HCT116 (cell line): ENCODE measurements around the gene AMZ2. TPM values are rescaled to one million over a fixed set of nuclear protein-coding genes. Genes with fewer than 3 reads are reported as not detected.
A peak's percentile ranks its signal among the peaks of the same experiment; 100 is the strongest.

Source experiments
- ATAC-seq: fragments of 200-7000 bp; cut with Tn5 transposase; 2 replicates; pipeline ENCODE4 v1.9.1; 2020; ENCODE audit warnings: mild to moderate bottlenecking, moderate library complexity
- BruUV-seq: library from RNA; stranded (reverse); fragments of 400-500 nt; replicated peaks from 2 replicates; lab custom pipeline; 2021; lab: Mats Ljungman, UMichigan
- CTCF ChIA-PET: fragments of 300-600 bp; sonication (Branson Sonifier 250); formaldehyde crosslinking; loops from one replicate; lab custom pipeline; 2021; ENCODE audit warnings: antibody characterized with exemption; lab: Charles Lee
- POLR2A ChIA-PET: fragments of 300-600, 350-600 bp; sonication (Branson Sonifier 250); formaldehyde crosslinking; loops from one replicate; lab custom pipeline; 2021; ENCODE audit warnings: antibody characterized with exemption; lab: Charles Lee
- RAD21 ChIA-PET, 2 experiments: fragments of 300-600 bp; sonication (Branson Sonifier 250); formaldehyde crosslinking; loops; one replicate each; lab custom pipeline; 2023; ENCODE audit warnings: low total read pairs in 2 of 2; ENCODE audit not compliant: uncharacterized antibody in 2 of 2, unreplicated experiment in 2 of 2, low non-redundant PET in 1 of 2; lab: Charles Lee
- DNase-seq: peaks from one replicate; pipeline ENCODE4 v3.0.0-alpha.2; 2010; ENCODE audit warnings: low read depth, low spot score
- H2AFZ ChIP-seq: fragments of 200-600 bp; shearing (Covaris generic), sonication (generic); 2 replicates; pipeline ENCODE4 v1.6.1; 2017; ENCODE audit warnings: low read depth, mixed run types, mixed read lengths, antibody characterized with exemption, low read length; ENCODE audit not compliant: poor library complexity, severe bottlenecking
- H3K27ac ChIP-seq: 2 replicates; pipeline ENCODE4 v1.5.1; 2012; ENCODE audit warnings: low read depth, low read length
- H3K27me3 ChIP-seq: fragments of 200-600 bp; sonication (generic); 2 replicates; pipeline ENCODE4 v1.6.1; 2016; ENCODE audit warnings: mixed run types, low read length, mixed read lengths; ENCODE audit not compliant: insufficient read depth
- H3K36me3 ChIP-seq, 2 experiments: fragments of 200-500 bp in 1 of 2; fragments of 200-600 bp in 1 of 2; sonication (Bioruptor generic) in 1 of 2; sonication (generic) in 1 of 2; 2 replicates each; pipeline versions ENCODE4 v1.5.1 to v1.6.1; 2014 to 2016; ENCODE audit warnings: low read length in 2 of 2, inconsistent platforms in 1 of 2, mixed read lengths in 1 of 2, mixed run types in 1 of 2; ENCODE audit not compliant: insufficient read depth in 2 of 2, control insufficient read depth in 1 of 2
- H3K4me1 ChIP-seq, 2 experiments: fragments of 200-600 bp in 1 of 2; sonication (generic) in 1 of 2; 2 replicates each; pipeline versions ENCODE4 v1.5.1 to v1.6.1; 2012 to 2017; ENCODE audit warnings: low read length in 2 of 2, inconsistent platforms in 1 of 2, mild to moderate bottlenecking in 1 of 2, mixed read lengths in 1 of 2, mixed run types in 1 of 2, moderate library complexity in 1 of 2; ENCODE audit not compliant: insufficient read depth in 2 of 2, control insufficient read depth in 1 of 2
- H3K4me2 ChIP-seq: fragments of 200-600 bp; sonication (generic); 2 replicates; pipeline ENCODE4 v1.6.1; 2017; ENCODE audit warnings: mixed run types, low read length, mixed read lengths
- H3K4me3 ChIP-seq, 2 experiments: fragments of 200-600 bp in 1 of 2; sonication (generic) in 1 of 2; replicated peaks in 1 of 2; 2 replicates each; pipeline ENCODE4 v1.5.1; 2011 to 2016; ENCODE audit warnings: low read length in 2 of 2, control low read depth in 1 of 2, low read depth in 1 of 2, mild to moderate bottlenecking in 1 of 2, mixed read lengths in 1 of 2, mixed run types in 1 of 2
- H3K79me2 ChIP-seq: fragments of 200-600 bp; sonication (generic); 2 replicates; pipeline ENCODE4 v1.6.1; 2017; ENCODE audit warnings: mild to moderate bottlenecking, mixed run types, low read length, moderate library complexity, mixed read lengths; ENCODE audit not compliant: insufficient read depth
- H3K9ac ChIP-seq: fragments of 200-600 bp; sonication (generic); 2 replicates; pipeline ENCODE4 v1.6.1; 2016; ENCODE audit warnings: low read length, mixed read lengths
- H3K9me2 ChIP-seq: fragments of 200-600 bp; sonication (generic), shearing (Covaris generic); 2 replicates; pipeline ENCODE4 v1.6.1; 2017; ENCODE audit warnings: mixed run types, mild to moderate bottlenecking, moderate library complexity; ENCODE audit not compliant: insufficient read depth
- H3K9me3 ChIP-seq, 2 experiments: fragments of 200-500 bp in 1 of 2; fragments of 200-600 bp in 1 of 2; sonication (Bioruptor generic) in 1 of 2; sonication (generic) in 1 of 2; 2 replicates each; pipeline ENCODE4 v1.6.1; 2014 to 2017; ENCODE audit warnings: low read length in 2 of 2, mixed read lengths in 2 of 2, inconsistent platforms in 1 of 2, low read depth in 1 of 2, mild to moderate bottlenecking in 1 of 2, mixed run types in 1 of 2, moderate library complexity in 1 of 2; ENCODE audit not compliant: control insufficient read depth in 1 of 2, insufficient read depth in 1 of 2
- H4K20me1 ChIP-seq: fragments of 200-600 bp; sonication (generic), shearing (Covaris generic); 2 replicates; pipeline ENCODE4 v1.6.1; 2017; ENCODE audit warnings: mixed run types, mild to moderate bottlenecking, moderate library complexity; ENCODE audit not compliant: insufficient read depth
- ATF3 ChIP-seq: IDR thresholded peaks from 2 replicates; pipeline ENCODE4 v1.6.1; 2012
- EGR1 ChIP-seq: IDR thresholded peaks from 2 replicates; pipeline ENCODE4 v1.6.1; 2012; ENCODE audit warnings: low read depth
- EZH2phosphoT487 ChIP-seq: fragments of 200-600 bp; IDR thresholded peaks from 2 replicates; pipeline ENCODE4 v1.6.1; 2018; ENCODE audit warnings: antibody characterized with exemption, borderline replicate concordance
- MAX ChIP-seq: IDR thresholded peaks from 2 replicates; pipeline ENCODE4 v1.6.1; 2012
- POLR2AphosphoS5 ChIP-seq: IDR thresholded peaks from 2 replicates; pipeline ENCODE4 v1.6.1; 2011; ENCODE audit warnings: mild to moderate bottlenecking, low read depth, low read length, moderate library complexity
- SRF ChIP-seq: IDR thresholded peaks from 2 replicates; pipeline ENCODE4 v1.6.1; 2012; ENCODE audit warnings: low read depth
- YY1 ChIP-seq: IDR thresholded peaks from 2 replicates; pipeline ENCODE4 v1.6.1; 2011; ENCODE audit warnings: low read length, low read depth, moderate library complexity, mild to moderate bottlenecking; ENCODE audit not compliant: insufficient replicate concordance; ENCODE audit errors: extremely low read depth
- ZFX ChIP-seq: fragments of 450-650 bp; IDR thresholded peaks from 2 replicates; pipeline ENCODE4 v1.6.1; 2017
- ZNF274 ChIP-seq: fragments of 200-500 bp; sonication (Bioruptor generic); IDR thresholded peaks from 2 replicates; pipeline ENCODE4 v1.6.1; 2014; ENCODE audit warnings: mild to moderate bottlenecking, low read depth, low read length, inconsistent platforms
- intact Hi-C: fragments of 100-400 bp; cut with micrococcal nuclease; formaldehyde crosslinking; loops from 2 replicates; pipeline ENCODE4 v1.10.0; 2022
- total RNA-seq: library from RNA; stranded (reverse); gene quantifications from one replicate; pipeline ENCODE4 v1.2.1, GENCODE V29; 2021; ENCODE audit not compliant: unreplicated experiment
- TF ChIP-seq, protein P1 (sequence below), 3 experiments: fragments of 200-600 bp in 1 of 3; sonication (generic) in 1 of 3; IDR thresholded peaks in 2 of 3; conservative IDR thresholded peaks in 1 of 3; 2 replicates each; pipeline ENCODE4 v1.5.1; 2012 to 2017; ENCODE audit warnings: low read depth in 2 of 3, low read length in 2 of 3, antibody characterized with exemption in 1 of 3, borderline replicate concordance in 1 of 3, control low read depth in 1 of 3, mild to moderate bottlenecking in 1 of 3, mixed read lengths in 1 of 3, mixed run types in 1 of 3, moderate library complexity in 1 of 3; ENCODE audit not compliant: insufficient read depth in 1 of 3
- TF ChIP-seq, protein P2 (sequence below): IDR thresholded peaks from 2 replicates; pipeline ENCODE4 v1.6.1; 2011; ENCODE audit warnings: mild to moderate bottlenecking, low read length, moderate library complexity; ENCODE audit not compliant: insufficient replicate concordance; ENCODE audit errors: extremely low read depth

AMZ2 gene
- total RNA-seq, 1 experiment from 2014 or later, result 131 TPM

GRCh38 chr17:68295086-68295485, 47.2 kb downstream of the AMZ2 start:
- no peaks in the 10 kb centered on the region for H3K9me2 ChIP-seq
- H3K36me3 ChIP-seq, result no peaks in the 10 kb centered on the region
- peak overlapping the region; percentile 8; the same call in 1 of the 2 replicates for H3K4me2 ChIP-seq
- H3K9ac ChIP-seq, result no peak overlapping the region
- no peaks in the 10 kb centered on the region for H3K9me3 ChIP-seq
- no TSS peak for BruUV-seq
- 0 out of 2 replicates have a peak, but pooled peaks cover 12% of the 10 kb centered on the region for H3K79me2 ChIP-seq
- peaks cover 30 to 51% of the 10 kb centered on the region in 2 experiments for H3K4me1 ChIP-seq
- no peaks in the 10 kb centered on the region for H3K27me3 ChIP-seq
- DNase-seq, result no peak
- intact Hi-C loops, result no loop called here
- H2AFZ ChIP-seq, result no peak overlapping the region
- ChIA-PET RAD21 (no interaction called here), CTCF (no interaction called here), POLR2A (no interaction called here)
- H3K4me3 ChIP-seq, result no peak overlapping the region
- ATAC-seq, result no peak
- H3K27ac ChIP-seq, result no peak overlapping the region
- no peak for TF ChIP-seq ZNF274
- TF ChIP-seq EZH2phosphoT487, result no peak
- H4K20me1 ChIP-seq, result no peaks in the 10 kb centered on the region

- ATAC-seq (no peak), DNase-seq (no peak)
- no TSS peak for BruUV-seq
- Histone ChIP-seq H3K27ac (no peak overlapping the region), H4K20me1 (no peaks in the 10 kb centered on the region), H3K9me3 (no peaks in the 10 kb centered on the region), H3K9me2 (no peaks in the 10 kb centered on the region), H3K27me3 (no peaks in the 10 kb centered on the region), H3K4me1 (peaks cover 26 to 37% of the 10 kb centered on the region in 2 experiments), H2AFZ (no peak overlapping the region), H3K36me3 (no peaks in the 10 kb centered on the region), H3K4me3 (no peak overlapping the region), H3K4me2 (no peak overlapping the region), H3K9ac (no peak overlapping the region), H3K79me2 (0 out of 2 replicates have a peak, but pooled peaks cover 12% of the 10 kb centered on the region)
- intact Hi-C loops, result no loop called here
- CTCF ChIA-PET, result no interaction called here
- POLR2A ChIA-PET, result no interaction called here
- RAD21 ChIA-PET, result no interaction called here
- TF ChIP-seq, protein P1, sequence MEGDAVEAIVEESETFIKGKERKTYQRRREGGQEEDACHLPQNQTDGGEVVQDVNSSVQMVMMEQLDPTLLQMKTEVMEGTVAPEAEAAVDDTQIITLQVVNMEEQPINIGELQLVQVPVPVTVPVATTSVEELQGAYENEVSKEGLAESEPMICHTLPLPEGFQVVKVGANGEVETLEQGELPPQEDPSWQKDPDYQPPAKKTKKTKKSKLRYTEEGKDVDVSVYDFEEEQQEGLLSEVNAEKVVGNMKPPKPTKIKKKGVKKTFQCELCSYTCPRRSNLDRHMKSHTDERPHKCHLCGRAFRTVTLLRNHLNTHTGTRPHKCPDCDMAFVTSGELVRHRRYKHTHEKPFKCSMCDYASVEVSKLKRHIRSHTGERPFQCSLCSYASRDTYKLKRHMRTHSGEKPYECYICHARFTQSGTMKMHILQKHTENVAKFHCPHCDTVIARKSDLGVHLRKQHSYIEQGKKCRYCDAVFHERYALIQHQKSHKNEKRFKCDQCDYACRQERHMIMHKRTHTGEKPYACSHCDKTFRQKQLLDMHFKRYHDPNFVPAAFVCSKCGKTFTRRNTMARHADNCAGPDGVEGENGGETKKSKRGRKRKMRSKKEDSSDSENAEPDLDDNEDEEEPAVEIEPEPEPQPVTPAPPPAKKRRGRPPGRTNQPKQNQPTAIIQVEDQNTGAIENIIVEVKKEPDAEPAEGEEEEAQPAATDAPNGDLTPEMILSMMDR (IDR thresholded peaks at IDR 0.05 in 2 of 3, conservative IDR thresholded peaks at IDR 0.05 in 1 of 3; ENCODE audit: borderline replicate concordance in 1 of 3, insufficient read depth in 1 of 3, low read depth in 2 of 3, low read length in 2 of 3), result no peak
- TF ChIP-seq MAX, result no peak
- TF ChIP-seq ZFX, result no peak
- TF ChIP-seq ATF3, result no peak
- TF ChIP-seq YY1, result no peak
- TF ChIP-seq SRF, result no peak
- TF ChIP-seq, protein P2, sequence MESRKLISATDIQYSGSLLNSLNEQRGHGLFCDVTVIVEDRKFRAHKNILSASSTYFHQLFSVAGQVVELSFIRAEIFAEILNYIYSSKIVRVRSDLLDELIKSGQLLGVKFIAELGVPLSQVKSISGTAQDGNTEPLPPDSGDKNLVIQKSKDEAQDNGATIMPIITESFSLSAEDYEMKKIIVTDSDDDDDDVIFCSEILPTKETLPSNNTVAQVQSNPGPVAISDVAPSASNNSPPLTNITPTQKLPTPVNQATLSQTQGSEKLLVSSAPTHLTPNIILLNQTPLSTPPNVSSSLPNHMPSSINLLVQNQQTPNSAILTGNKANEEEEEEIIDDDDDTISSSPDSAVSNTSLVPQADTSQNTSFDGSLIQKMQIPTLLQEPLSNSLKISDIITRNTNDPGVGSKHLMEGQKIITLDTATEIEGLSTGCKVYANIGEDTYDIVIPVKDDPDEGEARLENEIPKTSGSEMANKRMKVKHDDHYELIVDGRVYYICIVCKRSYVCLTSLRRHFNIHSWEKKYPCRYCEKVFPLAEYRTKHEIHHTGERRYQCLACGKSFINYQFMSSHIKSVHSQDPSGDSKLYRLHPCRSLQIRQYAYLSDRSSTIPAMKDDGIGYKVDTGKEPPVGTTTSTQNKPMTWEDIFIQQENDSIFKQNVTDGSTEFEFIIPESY, result no peak
- TF ChIP-seq POLR2AphosphoS5, result no peak
- no peak for TF ChIP-seq EGR1
Measured at GRCh38 chr17:68296217-68297191, 48.7 kb downstream of the AMZ2 start.
